Measurements from ENCODE around the gene LIMS1. TPM values are rescaled to one million over a fixed set of nuclear protein-coding genes. Genes with fewer than 3 reads are reported as not detected.

Gene LIMS1
- total and polyA plus RNA-seq, 4 experiments from 2014 or later, result 126 to 286 (median 186) TPM

GRCh38 chr2:108630567-108631405 lies 96.5 kb downstream of the LIMS1 start:
- peaks cover 0 to 2% (median 0%) of the 10 kb centered on the region in 8 donors for H3K9me3 Mint-ChIP-seq
- intact Hi-C loops (cut with micrococcal nuclease), result no loop called here
- no peak for DNase-seq
- H3K36me3 Mint-ChIP-seq, result peaks cover 25 to 31% of the 10 kb centered on the region in 2 donors
- peak overlapping the region; percentile 14 for H3K27ac ChIP-seq (ENCODE audit: low read depth, low read length)
- peaks cover 70 to 94% (median 82%) of the 10 kb centered on the region in 4 donors for H3K4me1 Mint-ChIP-seq
- no peaks in the 10 kb centered on the region for H3K27me3 ChIP-seq (ENCODE audit: insufficient read depth, low read length)
- peaks cover 95% of the 10 kb centered on the region for H3K4me1 ChIP-seq (ENCODE audit: insufficient read depth, low read length)
- H3K4me3 Mint-ChIP-seq, result peak overlapping the region in 7 of 8 donors; percentile 34 to 78 (median 64)
- no peaks in the 10 kb centered on the region for H3K9me3 ChIP-seq (ENCODE audit: control insufficient read depth in 1 of 2, low read length in 2 of 2)
- ChIA-PET CTCF (ENCODE audit: partially characterized antibody) (interaction anchor here (24.8 kb wide), 1 partner anchor 17 kb away, joined by 545 read pairs; no protein-coding TSS in a partner anchor), POLR2A (ENCODE audit: partially characterized antibody) (interaction anchor here (1.0 to 25.2 kb wide), 2 partner anchors 14 to 37 kb away, joined by 3 to 704 read pairs; no protein-coding TSS in a partner anchor)
- H3K27me3 Mint-ChIP-seq, result no peaks in the 10 kb centered on the region
- no peaks in the 10 kb centered on the region for H3K36me3 ChIP-seq (ENCODE audit: insufficient read depth, low read length)
- H3K4me3 ChIP-seq (ENCODE audit: low read length in 2 of 2), result no peak overlapping the region
- H3K27ac Mint-ChIP-seq, result peak overlapping the region; percentile 68 to 94 (median 85)

- Histone ChIP-seq H3K4me1 (ENCODE audit: insufficient read depth, low read length) (peaks cover 94% of the 10 kb centered on the region), H3K27ac (ENCODE audit: low read depth, low read length) (peak overlapping the region; percentile 24), H3K27me3 (ENCODE audit: insufficient read depth, low read length) (no peaks in the 10 kb centered on the region), H3K4me3 (ENCODE audit: low read length in 2 of 2) (no peak overlapping the region), H3K9me3 (ENCODE audit: control insufficient read depth in 1 of 2, low read length in 2 of 2) (no peaks in the 10 kb centered on the region), H3K36me3 (ENCODE audit: insufficient read depth, low read length) (no peaks in the 10 kb centered on the region)
- Mint-ChIP-seq H3K9me3 (peaks cover 0 to 2% (median 0%) of the 10 kb centered on the region in 8 donors), H3K36me3 (peaks cover 25 to 36% of the 10 kb centered on the region in 2 donors), H3K4me3 (peak overlapping the region; percentile 18 to 78 (median 41)), H3K4me1 (peaks cover 72 to 93% (median 84%) of the 10 kb centered on the region in 4 donors), H3K27me3 (no peaks in the 10 kb centered on the region), H3K27ac (peak overlapping the region; percentile 44 to 91 (median 80))
- ChIA-PET CTCF (ENCODE audit: partially characterized antibody) (interaction anchor here (6.1 to 24.8 kb wide), 3 partner anchors 8 to 28 kb away, joined by 200 to 545 read pairs (median 202); no protein-coding TSS in a partner anchor), POLR2A (ENCODE audit: partially characterized antibody) (interaction anchor here (25.2 kb wide), 1 partner anchor 16 kb away, joined by 704 read pairs; no protein-coding TSS in a partner anchor)
- intact Hi-C loops (cut with micrococcal nuclease), result loop anchor here (1.0 kb wide), 1 partner anchor 11 kb away; no protein-coding TSS in a partner anchor
- DNase-seq, result no peak
Observed at GRCh38 chr2:108632332-108633160, 98.3 kb downstream of the LIMS1 start.

GRCh38 chr2:108633409-108633808 lies 99.1 kb downstream of the LIMS1 start:
- no peaks in the 10 kb centered on the region for H3K9me3 ChIP-seq (ENCODE audit: control insufficient read depth in 1 of 2, low read length in 2 of 2)
- H3K9me3 Mint-ChIP-seq, result peaks cover 0 to 2% (median 0%) of the 10 kb centered on the region in 8 donors
- POLR2A ChIA-PET (ENCODE audit: partially characterized antibody), result interaction anchor here (1.0 to 25.2 kb wide), 2 partner anchors 16 to 17 kb away, joined by 3 to 704 read pairs; no protein-coding TSS in a partner anchor
- H3K27me3 Mint-ChIP-seq, result no peaks in the 10 kb centered on the region
- peak overlapping the region in 5 of 7 donors; percentile 61 to 77 (median 73) for H3K27ac Mint-ChIP-seq
- CTCF ChIA-PET (ENCODE audit: partially characterized antibody), result interaction anchor here (0.9 to 24.8 kb wide), 6 partner anchors 9 to 49 kb away, joined by 3 to 545 read pairs (median 103); no protein-coding TSS in a partner anchor
- H3K4me1 ChIP-seq (ENCODE audit: insufficient read depth, low read length), result peaks cover 92% of the 10 kb centered on the region
- H3K27ac ChIP-seq (ENCODE audit: low read depth, low read length), result no peak overlapping the region
- peaks cover 23 to 37% of the 10 kb centered on the region in 2 donors for H3K36me3 Mint-ChIP-seq
- peak overlapping the region in 5 of 8 donors; percentile 11 to 58 (median 31) for H3K4me3 Mint-ChIP-seq
- peaks cover 66 to 91% (median 76%) of the 10 kb centered on the region in 4 donors for H3K4me1 Mint-ChIP-seq
- H3K4me3 ChIP-seq (ENCODE audit: low read length in 2 of 2), result no peak overlapping the region
- DNase-seq, result no peak
- H3K27me3 ChIP-seq (ENCODE audit: insufficient read depth, low read length), result no peaks in the 10 kb centered on the region
- no peaks in the 10 kb centered on the region for H3K36me3 ChIP-seq (ENCODE audit: insufficient read depth, low read length)
- intact Hi-C loops (cut with micrococcal nuclease), result no loop called here

- H3K4me1 Mint-ChIP-seq, result peaks cover 63 to 89% (median 74%) of the 10 kb centered on the region in 4 donors
- no peaks in the 10 kb centered on the region for H3K27me3 Mint-ChIP-seq
- Histone ChIP-seq H3K4me3 (ENCODE audit: low read length in 2 of 2) (no peak overlapping the region), H3K4me1 (ENCODE audit: insufficient read depth, low read length) (peaks cover 88% of the 10 kb centered on the region), H3K27ac (ENCODE audit: low read depth, low read length) (no peak overlapping the region), H3K36me3 (ENCODE audit: insufficient read depth, low read length) (no peaks in the 10 kb centered on the region), H3K9me3 (ENCODE audit: control insufficient read depth in 1 of 2, low read length in 2 of 2) (no peaks in the 10 kb centered on the region), H3K27me3 (ENCODE audit: insufficient read depth, low read length) (no peaks in the 10 kb centered on the region)
- H3K4me3 Mint-ChIP-seq, result peak overlapping the region in 7 of 8 donors; percentile 13 to 65 (median 43)
- H3K36me3 Mint-ChIP-seq, result peaks cover 21 to 37% of the 10 kb centered on the region in 2 donors
- intact Hi-C loops (cut with micrococcal nuclease), result no loop called here
- POLR2A ChIA-PET (ENCODE audit: partially characterized antibody), result interaction anchor here (1.0 to 25.2 kb wide), 2 partner anchors 15 to 17 kb away, joined by 3 to 704 read pairs; no protein-coding TSS in a partner anchor
- CTCF ChIA-PET (ENCODE audit: partially characterized antibody), result interaction anchor here (0.9 to 24.8 kb wide), 8 partner anchors 9 to 50 kb away, joined by 3 to 545 read pairs (median 6); no protein-coding TSS in a partner anchor
- peak overlapping the region; percentile 23 to 90 (median 77) for H3K27ac Mint-ChIP-seq
- DNase-seq, result no peak
- H3K9me3 Mint-ChIP-seq, result peaks cover 0 to 2% (median 0%) of the 10 kb centered on the region in 8 donors
Observed at GRCh38 chr2:108634011-108634410, 99.7 kb downstream of the LIMS1 start.

GRCh38 chr2:108634576-108635160 lies 100.4 kb downstream of the LIMS1 start:
- H3K27me3 ChIP-seq (ENCODE audit: insufficient read depth, low read length), result no peaks in the 10 kb centered on the region
- no peaks in the 10 kb centered on the region for H3K36me3 ChIP-seq (ENCODE audit: insufficient read depth, low read length)
- no peak for DNase-seq
- H3K27me3 Mint-ChIP-seq, result no peaks in the 10 kb centered on the region
- peak overlapping the region; percentile 23 to 90 (median 73) for H3K27ac Mint-ChIP-seq
- H3K4me3 Mint-ChIP-seq, result peak overlapping the region in 3 of 8 donors; percentile 9 to 43 (median 13)
- H3K4me3 ChIP-seq (ENCODE audit: low read length in 2 of 2), result no peak overlapping the region
- peaks cover 57 to 89% (median 70%) of the 10 kb centered on the region in 4 donors for H3K4me1 Mint-ChIP-seq
- H3K36me3 Mint-ChIP-seq, result peaks cover 18 to 35% of the 10 kb centered on the region in 2 donors
- ChIA-PET CTCF (ENCODE audit: partially characterized antibody) (interaction anchor here (1.2 to 24.8 kb wide), 7 partner anchors 8 to 39 kb away, joined by 4 to 545 read pairs (median 33); no protein-coding TSS in a partner anchor), POLR2A (ENCODE audit: partially characterized antibody) (interaction anchor here (1.0 to 25.2 kb wide), 3 partner anchors 15 to 28 kb away, joined by 3 to 704 read pairs (median 18); no protein-coding TSS in a partner anchor)
- H3K9me3 Mint-ChIP-seq, result peaks cover 0 to 2% (median 0%) of the 10 kb centered on the region in 8 donors
- no peaks in the 10 kb centered on the region for H3K9me3 ChIP-seq (ENCODE audit: control insufficient read depth in 1 of 2, low read length in 2 of 2)
- H3K4me1 ChIP-seq (ENCODE audit: insufficient read depth, low read length), result peaks cover 86% of the 10 kb centered on the region
- intact Hi-C loops (cut with micrococcal nuclease), result no loop called here
- H3K27ac ChIP-seq (ENCODE audit: low read depth, low read length), result no peak overlapping the region

Data from CD4-positive, alpha-beta memory T cell (primary cell).